ENCODE measurements around the gene ANO4.

DNA sequence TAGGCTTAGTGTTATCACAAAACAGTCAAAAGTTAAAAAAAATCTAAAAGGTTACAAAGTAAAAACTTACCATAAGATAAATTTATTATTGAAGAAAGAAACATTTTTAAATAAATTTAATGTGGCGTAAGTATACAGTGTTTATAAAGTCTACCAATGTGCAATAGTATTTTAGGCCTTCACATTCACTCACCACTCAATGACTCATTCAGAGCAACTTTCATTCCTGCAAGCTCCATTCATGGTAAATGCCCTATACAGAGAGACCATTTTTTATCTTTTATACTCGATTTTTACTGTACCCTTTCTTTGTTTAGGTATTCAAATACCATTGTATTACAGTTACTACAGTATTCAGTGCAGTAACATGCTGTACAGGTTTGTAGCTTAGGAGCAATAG lies 124.5 kb downstream of the ANO4 start:
- TF ChIP-seq POLR2AphosphoS5 (IDR thresholded peaks at IDR 0.05), result no peak
- TF ChIP-seq, protein P1, sequence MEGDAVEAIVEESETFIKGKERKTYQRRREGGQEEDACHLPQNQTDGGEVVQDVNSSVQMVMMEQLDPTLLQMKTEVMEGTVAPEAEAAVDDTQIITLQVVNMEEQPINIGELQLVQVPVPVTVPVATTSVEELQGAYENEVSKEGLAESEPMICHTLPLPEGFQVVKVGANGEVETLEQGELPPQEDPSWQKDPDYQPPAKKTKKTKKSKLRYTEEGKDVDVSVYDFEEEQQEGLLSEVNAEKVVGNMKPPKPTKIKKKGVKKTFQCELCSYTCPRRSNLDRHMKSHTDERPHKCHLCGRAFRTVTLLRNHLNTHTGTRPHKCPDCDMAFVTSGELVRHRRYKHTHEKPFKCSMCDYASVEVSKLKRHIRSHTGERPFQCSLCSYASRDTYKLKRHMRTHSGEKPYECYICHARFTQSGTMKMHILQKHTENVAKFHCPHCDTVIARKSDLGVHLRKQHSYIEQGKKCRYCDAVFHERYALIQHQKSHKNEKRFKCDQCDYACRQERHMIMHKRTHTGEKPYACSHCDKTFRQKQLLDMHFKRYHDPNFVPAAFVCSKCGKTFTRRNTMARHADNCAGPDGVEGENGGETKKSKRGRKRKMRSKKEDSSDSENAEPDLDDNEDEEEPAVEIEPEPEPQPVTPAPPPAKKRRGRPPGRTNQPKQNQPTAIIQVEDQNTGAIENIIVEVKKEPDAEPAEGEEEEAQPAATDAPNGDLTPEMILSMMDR (IDR thresholded peaks at IDR 0.05), result no peak

Data from prostate gland (tissue), 2 donors.